A673 (cell line): Measurements from ENCODE around the gene CCR5AS.

Experiments
- BruUV-seq: library from RNA; stranded (reverse); fragments of 400-500 nt; replicated peaks from 2 replicates; lab custom pipeline; 2021; lab: Mats Ljungman, UMichigan
- CTCF ChIA-PET: fragments of 300-600 bp; sonication (Branson Sonifier 250); formaldehyde crosslinking; loops from one replicate; lab custom pipeline; 2022; ENCODE audit warnings: antibody characterized with exemption; lab: Charles Lee
- POLR2A ChIA-PET: fragments of 300-600 bp; sonication (Branson Sonifier 250); formaldehyde crosslinking; loops from one replicate; lab custom pipeline; 2022; ENCODE audit warnings: antibody characterized with exemption; ENCODE audit not compliant: low non-redundant PET; lab: Charles Lee
- DNase-seq: peaks from one replicate; pipeline ENCODE4 v3.0.0-alpha.2; 2015; ENCODE audit warnings: low spot score
- H3K27ac ChIP-seq: fragments of 200-600 bp; sonication (generic); 2 replicates; pipeline ENCODE4 v1.5.1; 2016; ENCODE audit warnings: mixed run types, low read depth, mild to moderate bottlenecking, mixed read lengths, antibody characterized with exemption, low read length; ENCODE audit not compliant: poor library complexity, severe bottlenecking
- H3K27me3 ChIP-seq: fragments of 200-600 bp; sonication (generic); replicated peaks from 2 replicates; pipeline ENCODE4 v1.6.1; 2017; ENCODE audit warnings: mixed run types, low read depth, mild to moderate bottlenecking, mixed read lengths, antibody characterized with exemption, low read length; ENCODE audit not compliant: insufficient read depth, poor library complexity
- H3K36me3 ChIP-seq: fragments of 200-600 bp; sonication (generic); 2 replicates; pipeline ENCODE4 v1.6.1; 2016; ENCODE audit warnings: mixed run types, mild to moderate bottlenecking, mixed read lengths, antibody characterized with exemption, low read length; ENCODE audit not compliant: insufficient read depth, poor library complexity, severe bottlenecking
- H3K4me1 ChIP-seq: fragments of 200-600 bp; sonication (generic); 2 replicates; pipeline ENCODE4 v1.6.1; 2017; ENCODE audit warnings: mixed run types, mild to moderate bottlenecking, mixed read lengths, antibody characterized with exemption, low read length; ENCODE audit not compliant: insufficient read depth, poor library complexity, severe bottlenecking
- H3K4me3 ChIP-seq: fragments of 200-600 bp; sonication (generic); 2 replicates; pipeline ENCODE4 v1.5.1; 2016; ENCODE audit warnings: low read depth, mixed run types, mild to moderate bottlenecking, mixed read lengths, low read length; ENCODE audit not compliant: poor library complexity, severe bottlenecking
- H3K9me3 ChIP-seq: fragments of 200-600 bp; sonication (generic); 2 replicates; pipeline ENCODE4 v1.6.1; 2016; ENCODE audit warnings: mixed run types, low read depth, mild to moderate bottlenecking, mixed read lengths, antibody characterized with exemption, low read length; ENCODE audit not compliant: poor library complexity, severe bottlenecking
- CTCF ChIP-seq: fragments of 300-800, 200-600 bp; sonication (generic); conservative IDR thresholded peaks from 2 replicates; pipeline ENCODE4 v1.5.1; 2017; ENCODE audit warnings: low read depth, mild to moderate bottlenecking, antibody characterized with exemption, low read length, moderate library complexity, mixed read lengths
- EZH2 ChIP-seq: fragments of 200-600 bp; sonication (generic); IDR thresholded peaks from 2 replicates; pipeline ENCODE4 v1.6.1; 2017; ENCODE audit warnings: borderline replicate concordance, low read depth, mild to moderate bottlenecking, mixed read lengths, antibody characterized with exemption, low read length; ENCODE audit not compliant: poor library complexity, severe bottlenecking
- intact Hi-C: fragments of 100-400 bp; cut with micrococcal nuclease; formaldehyde crosslinking; loops from one replicate; pipeline ENCODE4 v1.10.0; 2022; ENCODE audit not compliant: unreplicated experiment

CCR5AS gene

GRCh38 chr3:46400000-46400734 is 6.7 kb downstream of the CCR5AS start:
- BruUV-seq: no TSS peak
- POLR2A ChIA-PET: no interaction called here
- Histone ChIP-seq H3K9me3 (no peaks in the 10 kb centered on the region), H3K36me3 (no peaks in the 10 kb centered on the region), H3K27me3 (no peaks in the 10 kb centered on the region), H3K4me3 (no peak overlapping the region), H3K4me1 (no peaks in the 10 kb centered on the region), H3K27ac (no peak overlapping the region)
- no peak for DNase-seq
- intact Hi-C loops: no loop called here
- TF ChIP-seq EZH2: no peak
- TF ChIP-seq CTCF: no peak
- CTCF ChIA-PET: no interaction called here

- BruUV-seq: no TSS peak
- no peak overlapping the region for H3K4me3 ChIP-seq
- no peaks in the 10 kb centered on the region for H3K36me3 ChIP-seq
- H3K4me1 ChIP-seq: no peaks in the 10 kb centered on the region
- ChIA-PET POLR2A (no interaction called here), CTCF (no interaction called here)
- H3K27me3 ChIP-seq: no peaks in the 10 kb centered on the region
- TF ChIP-seq EZH2: no peak
- TF ChIP-seq CTCF: no peak
- DNase-seq: no peak
- no peak overlapping the region for H3K27ac ChIP-seq
- intact Hi-C loops: no loop called here
- H3K9me3 ChIP-seq: no peaks in the 10 kb centered on the region
Measured at GRCh38 chr3:46399557-46399956, 7.3 kb downstream of the CCR5AS start.

GRCh38 chr3:46399098-46399497 is 7.8 kb downstream of the CCR5AS start:
- H3K27ac ChIP-seq: no peak overlapping the region
- ChIA-PET POLR2A (no interaction called here), CTCF (no interaction called here)
- H3K36me3 ChIP-seq: no peaks in the 10 kb centered on the region
- DNase-seq: no peak
- H3K27me3 ChIP-seq: no peaks in the 10 kb centered on the region
- no peaks in the 10 kb centered on the region for H3K4me1 ChIP-seq
- H3K4me3 ChIP-seq: no peak overlapping the region
- no peak for TF ChIP-seq CTCF
- no peaks in the 10 kb centered on the region for H3K9me3 ChIP-seq
- intact Hi-C loops: no loop called here
- BruUV-seq: no TSS peak
